Measurements from ENCODE around the gene EPB41L2. TPM values are rescaled to one million over a fixed set of nuclear protein-coding genes. Genes with fewer than 3 reads are reported as not detected.
"Not testable (repeated sequence)": the region's sequence is repeated elsewhere in the genome, so short reads cannot be mapped to it uniquely, and the experiment has no call there.

Gene EPB41L2
- total RNA-seq, 1 experiment from 2014 or later, result 22.5 TPM

DNA sequence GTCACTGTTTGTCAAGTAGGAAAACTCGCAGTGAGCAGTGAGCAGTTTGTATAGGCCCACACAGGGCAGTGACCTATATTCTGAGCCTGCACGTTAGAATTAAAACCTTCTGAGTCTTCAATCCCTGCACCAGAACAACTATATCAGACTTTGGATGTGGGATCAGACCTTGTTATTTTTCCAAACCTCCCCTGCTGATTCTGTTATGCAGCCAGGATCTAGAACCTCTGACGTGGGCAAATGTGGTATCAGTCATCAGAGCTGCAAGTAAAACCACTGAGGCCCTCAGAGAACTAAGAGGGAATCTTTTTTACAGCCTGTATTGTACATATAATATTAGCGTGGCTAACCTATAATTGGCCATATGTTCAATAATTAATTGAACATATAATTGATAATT is 40.3 kb upstream of the EPB41L2 start:
- ChIA-PET CTCF (no interaction called here), POLR2A (no interaction called here)
- no peak overlapping the region for H3K4me3 Mint-ChIP-seq (ENCODE audit: unreplicated experiment)
- H3K36me3 Mint-ChIP-seq (ENCODE audit: insufficient read depth, unreplicated experiment), result no peaks in the 10 kb centered on the region
- no TSS peak for BruUV-seq (replicated peaks)
- H3K4me1 Mint-ChIP-seq (ENCODE audit: insufficient read depth, unreplicated experiment), result no peaks in the 10 kb centered on the region
- intact Hi-C loops (cut with micrococcal nuclease), result no loop called here
- H3K27me3 Mint-ChIP-seq (ENCODE audit: insufficient read depth, unreplicated experiment), result no peaks in the 10 kb centered on the region
- H3K27ac Mint-ChIP-seq (ENCODE audit: low read depth, unreplicated experiment), result no peak overlapping the region
- DNase-seq (ENCODE audit: unreplicated experiment), result no peak
- H3K9me3 Mint-ChIP-seq (ENCODE audit: unreplicated experiment), result peaks cover 8% of the 10 kb centered on the region
- no peak for TF ChIP-seq CTCF (IDR thresholded peaks at IDR 0.05; ENCODE audit: unreplicated experiment)

DNA sequence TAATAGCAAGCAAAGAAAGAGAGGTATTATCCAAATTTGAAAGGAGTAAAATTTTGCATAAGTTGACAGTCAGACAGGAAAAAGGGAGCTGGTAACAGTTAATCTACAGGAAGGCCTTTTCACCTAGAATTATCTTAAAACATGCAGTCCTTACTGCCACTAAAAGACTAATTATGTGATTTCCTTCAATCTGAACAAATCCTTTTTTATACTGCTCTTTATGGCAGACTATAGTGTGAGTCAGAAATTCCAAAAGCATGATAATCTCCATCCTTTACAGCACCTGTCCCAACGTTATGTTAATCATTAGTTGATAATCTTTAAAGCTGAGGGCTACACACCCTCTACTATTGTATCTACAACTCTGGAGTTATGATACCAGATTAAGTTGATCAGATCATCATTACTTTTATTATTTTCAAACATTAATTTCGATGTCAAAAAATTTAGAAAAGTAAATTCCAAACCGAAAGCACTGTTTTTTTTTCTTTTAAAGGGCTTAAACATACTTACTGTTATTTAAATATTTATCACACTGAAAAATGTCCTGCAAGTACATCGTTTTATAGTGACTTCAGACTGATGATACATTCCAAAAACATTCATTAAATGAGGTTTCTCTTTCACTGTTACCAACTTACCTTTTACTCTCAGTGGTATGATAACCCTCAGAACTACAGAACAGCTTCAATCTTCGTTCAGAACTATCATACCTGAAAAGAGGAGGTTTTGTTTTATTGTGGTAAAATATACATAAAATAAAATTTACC is 39.1 kb upstream of the EPB41L2 start:
- H3K27ac Mint-ChIP-seq (ENCODE audit: low read depth, unreplicated experiment), result no peak overlapping the region
- H3K9me3 Mint-ChIP-seq (ENCODE audit: unreplicated experiment), result peaks cover 15% of the 10 kb centered on the region
- H3K4me1 Mint-ChIP-seq (ENCODE audit: insufficient read depth, unreplicated experiment), result no peaks in the 10 kb centered on the region
- CTCF ChIA-PET, result interaction anchor here (0.6 to 1.0 kb wide), 4 partner anchors 10 to 409 kb away, joined by 3 to 5 read pairs (median 4); no protein-coding TSS in a partner anchor
- POLR2A ChIA-PET, result interaction anchor here (0.7 to 1.1 kb wide), 3 partner anchors 10 to 526 kb away, joined by 3 to 5 read pairs (median 4); no protein-coding TSS in a partner anchor
- no peak for DNase-seq (ENCODE audit: unreplicated experiment)
- intact Hi-C loops (cut with micrococcal nuclease), result no loop called here
- TF ChIP-seq CTCF (IDR thresholded peaks at IDR 0.05; ENCODE audit: unreplicated experiment), result no peak
- H3K4me3 Mint-ChIP-seq (ENCODE audit: unreplicated experiment), result no peak overlapping the region
- H3K27me3 Mint-ChIP-seq (ENCODE audit: insufficient read depth, unreplicated experiment), result no peaks in the 10 kb centered on the region
- no TSS peak for BruUV-seq (replicated peaks)
- no peaks in the 10 kb centered on the region for H3K36me3 Mint-ChIP-seq (ENCODE audit: insufficient read depth, unreplicated experiment)

DNA sequence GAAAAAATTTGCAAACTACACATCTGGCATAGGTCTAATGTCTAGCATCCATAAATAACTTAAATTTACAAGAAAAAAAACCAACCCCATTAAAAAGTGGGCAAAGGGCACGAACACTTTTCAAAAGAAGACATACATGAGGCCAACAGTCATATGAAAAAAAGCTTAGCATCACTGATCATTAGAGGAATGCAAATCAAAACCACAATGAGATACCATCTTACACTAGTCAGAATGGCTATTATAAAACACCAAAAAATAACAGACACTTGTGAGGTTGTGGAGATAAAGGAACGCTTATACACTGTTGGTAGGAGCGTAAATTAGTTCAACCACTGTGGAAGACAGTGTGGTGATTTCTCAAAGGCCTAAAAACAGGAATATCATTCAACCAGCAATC is 33.7 kb upstream of the EPB41L2 start:
- no peak overlapping the region for H3K4me3 Mint-ChIP-seq (ENCODE audit: unreplicated experiment)
- BruUV-seq (replicated peaks), result no TSS peak
- H3K27ac Mint-ChIP-seq (ENCODE audit: low read depth, unreplicated experiment), result no peak overlapping the region
- no peaks in the 10 kb centered on the region for H3K4me1 Mint-ChIP-seq (ENCODE audit: insufficient read depth, unreplicated experiment)
- no peaks in the 10 kb centered on the region for H3K27me3 Mint-ChIP-seq (ENCODE audit: insufficient read depth, unreplicated experiment)
- DNase-seq (ENCODE audit: unreplicated experiment), result no peak
- TF ChIP-seq CTCF (IDR thresholded peaks at IDR 0.05; ENCODE audit: unreplicated experiment), result no peak
- peaks cover 15% of the 10 kb centered on the region for H3K9me3 Mint-ChIP-seq (ENCODE audit: unreplicated experiment)
- ChIA-PET CTCF (interaction anchor here (0.7 kb wide), 1 partner anchor 27 kb away, joined by 3 read pairs; no protein-coding TSS in a partner anchor), POLR2A (no interaction called here)
- no peaks in the 10 kb centered on the region for H3K36me3 Mint-ChIP-seq (ENCODE audit: insufficient read depth, unreplicated experiment)
- intact Hi-C loops (cut with micrococcal nuclease), result no loop called here

- no peak overlapping the region for H3K27ac Mint-ChIP-seq (ENCODE audit: low read depth, unreplicated experiment)
- intact Hi-C loops (cut with micrococcal nuclease), result no loop called here
- no peak for DNase-seq (ENCODE audit: unreplicated experiment)
- ChIA-PET POLR2A (no interaction called here), CTCF (no interaction called here)
- no peaks in the 10 kb centered on the region for H3K27me3 Mint-ChIP-seq (ENCODE audit: insufficient read depth, unreplicated experiment)
- no peaks in the 10 kb centered on the region for H3K36me3 Mint-ChIP-seq (ENCODE audit: insufficient read depth, unreplicated experiment)
- no peaks in the 10 kb centered on the region for H3K4me1 Mint-ChIP-seq (ENCODE audit: insufficient read depth, unreplicated experiment)
- peaks cover 8% of the 10 kb centered on the region for H3K9me3 Mint-ChIP-seq (ENCODE audit: unreplicated experiment)
- TF ChIP-seq CTCF (IDR thresholded peaks at IDR 0.05; ENCODE audit: unreplicated experiment), result no peak
- H3K4me3 Mint-ChIP-seq (ENCODE audit: unreplicated experiment), result no peak overlapping the region
- BruUV-seq (replicated peaks), result no TSS peak
These were observed 30.3 kb upstream of the EPB41L2 start for GRCh38 chr6:131093334-131093733.

- H3K36me3 Mint-ChIP-seq (ENCODE audit: insufficient read depth, unreplicated experiment); POLR2A ChIA-PET; H3K4me3 Mint-ChIP-seq (ENCODE audit: unreplicated experiment); intact Hi-C loops (cut with micrococcal nuclease); H3K4me1 Mint-ChIP-seq (ENCODE audit: insufficient read depth, unreplicated experiment); H3K27ac Mint-ChIP-seq (ENCODE audit: low read depth, unreplicated experiment); H3K9me3 Mint-ChIP-seq (ENCODE audit: unreplicated experiment); BruUV-seq (replicated peaks); H3K27me3 Mint-ChIP-seq (ENCODE audit: insufficient read depth, unreplicated experiment); DNase-seq (ENCODE audit: unreplicated experiment): not testable (repeated sequence)
- CTCF ChIA-PET, result interaction anchor here (0.6 to 0.8 kb wide), 2 partner anchors 10 to 19 kb away, joined by 3 read pairs; no protein-coding TSS in a partner anchor
These were observed 28.9 kb upstream of the EPB41L2 start for GRCh38 chr6:131091944-131092343.

DNA sequence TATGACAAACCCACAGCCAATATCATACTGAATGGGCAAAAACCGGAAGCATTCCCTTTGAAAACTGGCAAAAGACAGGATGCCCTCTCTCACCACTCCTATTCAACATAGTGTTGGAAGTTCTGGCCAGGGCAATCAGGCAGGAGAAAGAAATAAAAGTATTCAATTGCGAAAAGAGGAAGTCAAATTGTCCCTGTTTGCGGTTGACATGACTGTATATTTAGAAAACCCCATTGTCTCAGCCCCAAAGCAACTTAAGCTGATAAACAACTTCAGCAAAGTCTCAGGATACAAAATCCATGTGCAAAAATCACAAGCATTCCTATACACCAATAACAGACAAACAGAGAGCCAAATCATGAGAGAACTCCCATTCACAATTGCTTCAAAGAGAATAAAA is 27.3 kb upstream of the EPB41L2 start:
- CTCF ChIA-PET; H3K4me1 Mint-ChIP-seq (ENCODE audit: insufficient read depth, unreplicated experiment); intact Hi-C loops (cut with micrococcal nuclease): not testable (repeated sequence)

More for the DNA sequence above, 27.3 kb upstream of the EPB41L2 start:
- H3K9me3 Mint-ChIP-seq (ENCODE audit: unreplicated experiment); H3K27ac Mint-ChIP-seq (ENCODE audit: low read depth, unreplicated experiment); POLR2A ChIA-PET; H3K36me3 Mint-ChIP-seq (ENCODE audit: insufficient read depth, unreplicated experiment); H3K4me3 Mint-ChIP-seq (ENCODE audit: unreplicated experiment); H3K27me3 Mint-ChIP-seq (ENCODE audit: insufficient read depth, unreplicated experiment); BruUV-seq (replicated peaks); DNase-seq (ENCODE audit: unreplicated experiment): not testable (repeated sequence)
